ENCODE measurements around the gene ATP8A1. TPM values are rescaled to one million over a fixed set of nuclear protein-coding genes. Genes with fewer than 3 reads are reported as not detected.

ATP8A1 gene
- total and polyA plus RNA-seq, 4 donors = 39.0 to 247 (median 83.1) TPM

GRCh38 chr4:42641161-42641560, 15.7 kb downstream of the ATP8A1 start:
- DNase-seq (ENCODE audit: low read depth in 4 of 6, low spot score in 6 of 6) = no peak
- Histone ChIP-seq H3K27me3 (ENCODE audit: control insufficient read depth, insufficient read depth, low read length) (no peaks in the 10 kb centered on the region), H3K9me3 (ENCODE audit: control insufficient read depth, insufficient read depth, low read length) (no peaks in the 10 kb centered on the region), H3K36me3 (ENCODE audit: control insufficient read depth, insufficient read depth, low read length) (no peaks in the 10 kb centered on the region), H3K27ac (ENCODE audit: low read depth, low read length) (no peak overlapping the region), H3K4me1 (ENCODE audit: control insufficient read depth, insufficient read depth, low read length) (peaks cover 7% of the 10 kb centered on the region), H3K4me3 (ENCODE audit: low read depth, low read length) (no peak overlapping the region)

GRCh38 chr4:42640613-42641012, 16.3 kb downstream of the ATP8A1 start:
- H3K27ac ChIP-seq (ENCODE audit: low read depth, low read length) = no peak overlapping the region
- peaks cover 4% of the 10 kb centered on the region for H3K4me1 ChIP-seq (ENCODE audit: control insufficient read depth, insufficient read depth, low read length)
- no peak overlapping the region for H3K4me3 ChIP-seq (ENCODE audit: low read depth, low read length)
- WGBS (ENCODE audit: insufficient coverage) = 100% methylated on average over 1 of the region's 3 CpGs
- no peak for DNase-seq (ENCODE audit: low read depth in 4 of 6, low spot score in 6 of 6)
- H3K9me3 ChIP-seq (ENCODE audit: control insufficient read depth, insufficient read depth, low read length) = no peaks in the 10 kb centered on the region
- H3K27me3 ChIP-seq (ENCODE audit: control insufficient read depth, insufficient read depth, low read length) = no peaks in the 10 kb centered on the region
- no peaks in the 10 kb centered on the region for H3K36me3 ChIP-seq (ENCODE audit: control insufficient read depth, insufficient read depth, low read length)

- H3K9me3 ChIP-seq (ENCODE audit: control insufficient read depth, insufficient read depth, low read length) = no peaks in the 10 kb centered on the region
- WGBS (ENCODE audit: insufficient coverage) = no CpG with 5 or more reads among the region's 3 CpGs
- no peak overlapping the region for H3K27ac ChIP-seq (ENCODE audit: low read depth, low read length)
- no peaks in the 10 kb centered on the region for H3K27me3 ChIP-seq (ENCODE audit: control insufficient read depth, insufficient read depth, low read length)
- DNase-seq (ENCODE audit: low read depth in 4 of 6, low spot score in 6 of 6) = no peak
- H3K36me3 ChIP-seq (ENCODE audit: control insufficient read depth, insufficient read depth, low read length) = no peaks in the 10 kb centered on the region
- H3K4me3 ChIP-seq (ENCODE audit: low read depth, low read length) = no peak overlapping the region
- H3K4me1 ChIP-seq (ENCODE audit: control insufficient read depth, insufficient read depth, low read length) = peaks cover 4% of the 10 kb centered on the region
Observed at GRCh38 chr4:42638993-42639392, 17.9 kb downstream of the ATP8A1 start.

DNA sequence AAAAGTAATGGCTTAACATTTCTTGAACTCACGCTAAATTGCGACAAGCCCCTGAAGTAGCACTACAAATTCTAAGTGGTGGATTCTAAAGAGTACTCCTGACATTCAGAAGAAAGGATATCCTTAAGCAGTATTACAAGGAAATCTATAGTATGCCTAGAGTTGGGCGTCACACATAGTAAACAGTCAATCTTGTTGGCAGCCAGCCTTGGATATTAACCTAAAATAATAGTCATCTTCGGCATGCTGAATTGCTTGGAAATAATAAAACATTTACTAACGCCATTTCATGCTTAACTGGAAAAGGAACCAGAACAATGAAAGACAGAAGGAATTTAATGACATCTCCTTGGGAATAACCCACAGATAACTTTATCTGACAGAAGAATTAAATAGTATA, 18.6 kb downstream of the ATP8A1 start:
- H3K4me1 ChIP-seq (ENCODE audit: control insufficient read depth, insufficient read depth, low read length) = peaks cover 4% of the 10 kb centered on the region
- H3K4me3 ChIP-seq (ENCODE audit: low read depth, low read length) = no peak overlapping the region
- no peaks in the 10 kb centered on the region for H3K9me3 ChIP-seq (ENCODE audit: control insufficient read depth, insufficient read depth, low read length)
- WGBS (ENCODE audit: insufficient coverage) = no CpG with 5 or more reads among the region's 5 CpGs
- no peak overlapping the region for H3K27ac ChIP-seq (ENCODE audit: low read depth, low read length)
- DNase-seq (ENCODE audit: low read depth in 4 of 6, low spot score in 6 of 6) = no peak
- no peaks in the 10 kb centered on the region for H3K27me3 ChIP-seq (ENCODE audit: control insufficient read depth, insufficient read depth, low read length)
- no peaks in the 10 kb centered on the region for H3K36me3 ChIP-seq (ENCODE audit: control insufficient read depth, insufficient read depth, low read length)

DNA sequence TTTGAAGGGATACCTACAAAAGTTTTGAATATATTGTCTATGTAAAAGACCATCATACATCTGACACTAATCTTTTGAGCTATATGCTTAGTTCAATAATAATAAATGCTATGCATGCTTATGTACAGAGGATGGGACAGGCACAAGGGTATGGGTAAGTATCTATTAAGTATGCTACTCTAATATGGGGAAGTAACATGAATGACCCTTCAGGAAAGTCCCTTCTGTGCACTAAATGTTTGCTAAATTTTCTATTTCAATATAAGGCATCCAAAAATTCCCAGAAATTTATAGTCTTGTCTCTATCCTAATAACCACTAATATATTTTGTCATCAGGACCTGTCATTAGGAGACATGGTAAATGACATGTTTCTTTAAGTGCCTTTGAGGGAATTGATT, 19.0 kb downstream of the ATP8A1 start:
- Histone ChIP-seq H3K36me3 (ENCODE audit: control insufficient read depth, insufficient read depth, low read length) (no peaks in the 10 kb centered on the region), H3K9me3 (ENCODE audit: control insufficient read depth, insufficient read depth, low read length) (no peaks in the 10 kb centered on the region), H3K27me3 (ENCODE audit: control insufficient read depth, insufficient read depth, low read length) (no peaks in the 10 kb centered on the region), H3K4me3 (ENCODE audit: low read depth, low read length) (no peak overlapping the region), H3K27ac (ENCODE audit: low read depth, low read length) (no peak overlapping the region), H3K4me1 (ENCODE audit: control insufficient read depth, insufficient read depth, low read length) (peaks cover 4% of the 10 kb centered on the region)
- DNase-seq (ENCODE audit: low read depth in 4 of 6, low spot score in 6 of 6) = no peak

DNA sequence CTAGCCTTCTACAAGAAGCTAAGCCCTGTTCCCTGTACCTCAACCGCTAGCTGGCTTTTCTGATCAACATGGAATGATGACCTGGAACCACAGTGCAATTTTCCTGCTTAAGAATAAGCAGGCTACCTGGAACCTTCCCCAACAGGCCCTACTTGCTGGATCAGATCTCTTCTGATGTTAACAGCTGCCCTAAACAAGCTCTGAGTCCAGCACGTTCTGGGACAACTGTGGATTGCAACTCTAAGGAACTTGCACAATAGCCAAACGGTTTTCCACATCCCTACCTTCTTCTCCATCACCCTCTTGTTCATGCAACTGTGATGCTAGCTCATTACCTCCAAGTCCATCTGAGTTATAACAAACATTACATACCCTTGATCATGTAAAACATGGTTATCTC, 19.8 kb downstream of the ATP8A1 start:
- H3K4me3 ChIP-seq (ENCODE audit: low read depth, low read length) = no peak overlapping the region
- H3K9me3 ChIP-seq (ENCODE audit: control insufficient read depth, insufficient read depth, low read length) = no peaks in the 10 kb centered on the region
- no peaks in the 10 kb centered on the region for H3K27me3 ChIP-seq (ENCODE audit: control insufficient read depth, insufficient read depth, low read length)
- no peak overlapping the region for H3K27ac ChIP-seq (ENCODE audit: low read depth, low read length)
- WGBS (ENCODE audit: insufficient coverage) = 88% methylated on average over 3 of the region's 3 CpGs
- peaks cover 4% of the 10 kb centered on the region for H3K4me1 ChIP-seq (ENCODE audit: control insufficient read depth, insufficient read depth, low read length)
- H3K36me3 ChIP-seq (ENCODE audit: control insufficient read depth, insufficient read depth, low read length) = no peaks in the 10 kb centered on the region
- no peak for DNase-seq (ENCODE audit: low read depth in 4 of 6, low spot score in 6 of 6)

DNA sequence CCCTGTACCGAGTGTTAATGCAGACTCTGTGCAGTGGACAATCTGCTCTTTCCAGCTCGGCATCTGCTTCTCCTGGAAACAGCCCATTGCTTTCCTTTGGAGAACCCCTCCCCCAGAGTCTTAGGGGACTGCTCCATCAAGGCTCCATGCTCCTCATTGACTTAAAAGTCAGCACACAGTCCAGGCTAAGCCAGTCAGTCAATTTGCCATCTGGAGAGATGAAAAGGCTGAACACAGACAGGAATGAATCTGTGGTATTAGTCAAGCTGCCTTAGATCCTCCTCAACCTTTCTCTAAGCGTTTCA, 20.3 kb downstream of the ATP8A1 start:
- H3K36me3 ChIP-seq (ENCODE audit: control insufficient read depth, insufficient read depth, low read length) = no peaks in the 10 kb centered on the region
- peak in 1 of 6 donors; percentile 84 for DNase-seq (ENCODE audit: low read depth in 4 of 6, low spot score in 6 of 6)
- H3K4me3 ChIP-seq (ENCODE audit: low read depth, low read length) = no peak overlapping the region
- WGBS (ENCODE audit: insufficient coverage) = 33% methylated on average over 2 of the region's 3 CpGs
- no peaks in the 10 kb centered on the region for H3K27me3 ChIP-seq (ENCODE audit: control insufficient read depth, insufficient read depth, low read length)
- no peak overlapping the region for H3K27ac ChIP-seq (ENCODE audit: low read depth, low read length)
- H3K4me1 ChIP-seq (ENCODE audit: control insufficient read depth, insufficient read depth, low read length) = peaks cover 4% of the 10 kb centered on the region
- no peaks in the 10 kb centered on the region for H3K9me3 ChIP-seq (ENCODE audit: control insufficient read depth, insufficient read depth, low read length)

DNA sequence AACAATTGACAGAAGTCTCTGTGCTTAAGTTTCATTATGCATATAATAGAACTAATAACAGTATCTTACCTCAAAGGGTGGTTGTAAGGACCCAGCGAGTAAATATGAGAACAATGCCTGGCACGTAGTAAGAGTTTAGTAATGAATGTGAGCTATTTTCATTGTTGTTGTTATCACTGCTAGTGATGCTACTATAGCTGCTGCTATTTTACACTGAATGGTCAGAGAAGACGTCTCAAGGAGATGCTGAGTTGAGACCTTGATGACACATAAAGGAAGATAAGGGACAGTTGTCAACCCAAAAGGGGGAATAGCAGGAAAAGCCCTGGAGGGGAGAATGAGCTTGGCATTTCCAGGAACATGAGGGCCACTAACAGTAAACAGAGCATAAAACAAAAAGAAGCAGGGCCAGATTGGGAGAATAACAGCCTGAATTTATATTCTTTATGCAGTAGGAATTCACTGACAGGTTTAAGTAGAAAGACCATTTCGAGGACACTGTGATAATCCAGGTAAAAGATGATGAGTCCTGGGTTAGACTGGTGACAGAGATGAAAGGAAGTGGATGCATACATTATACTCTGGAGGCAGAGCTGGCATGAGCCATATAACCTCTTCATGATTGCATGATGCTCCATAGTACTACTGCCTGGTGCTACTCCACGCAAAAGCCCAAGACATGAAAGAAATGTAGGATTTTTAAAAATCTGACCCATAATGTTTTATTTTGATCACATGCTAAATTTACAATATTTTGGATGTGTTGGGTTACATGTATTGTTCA, 23.1 kb downstream of the ATP8A1 start:
- H3K9me3 ChIP-seq (ENCODE audit: control insufficient read depth, insufficient read depth, low read length) = no peaks in the 10 kb centered on the region
- no peaks in the 10 kb centered on the region for H3K27me3 ChIP-seq (ENCODE audit: control insufficient read depth, insufficient read depth, low read length)
- 76% methylated on average over 4 of the region's 5 CpGs for WGBS (ENCODE audit: insufficient coverage)
- DNase-seq (ENCODE audit: low read depth in 4 of 6, low spot score in 6 of 6) = no peak
- H3K4me1 ChIP-seq (ENCODE audit: control insufficient read depth, insufficient read depth, low read length) = peaks cover 4% of the 10 kb centered on the region
- H3K27ac ChIP-seq (ENCODE audit: low read depth, low read length) = no peak overlapping the region
- no peak overlapping the region for H3K4me3 ChIP-seq (ENCODE audit: low read depth, low read length)
- no peaks in the 10 kb centered on the region for H3K36me3 ChIP-seq (ENCODE audit: control insufficient read depth, insufficient read depth, low read length)

DNA sequence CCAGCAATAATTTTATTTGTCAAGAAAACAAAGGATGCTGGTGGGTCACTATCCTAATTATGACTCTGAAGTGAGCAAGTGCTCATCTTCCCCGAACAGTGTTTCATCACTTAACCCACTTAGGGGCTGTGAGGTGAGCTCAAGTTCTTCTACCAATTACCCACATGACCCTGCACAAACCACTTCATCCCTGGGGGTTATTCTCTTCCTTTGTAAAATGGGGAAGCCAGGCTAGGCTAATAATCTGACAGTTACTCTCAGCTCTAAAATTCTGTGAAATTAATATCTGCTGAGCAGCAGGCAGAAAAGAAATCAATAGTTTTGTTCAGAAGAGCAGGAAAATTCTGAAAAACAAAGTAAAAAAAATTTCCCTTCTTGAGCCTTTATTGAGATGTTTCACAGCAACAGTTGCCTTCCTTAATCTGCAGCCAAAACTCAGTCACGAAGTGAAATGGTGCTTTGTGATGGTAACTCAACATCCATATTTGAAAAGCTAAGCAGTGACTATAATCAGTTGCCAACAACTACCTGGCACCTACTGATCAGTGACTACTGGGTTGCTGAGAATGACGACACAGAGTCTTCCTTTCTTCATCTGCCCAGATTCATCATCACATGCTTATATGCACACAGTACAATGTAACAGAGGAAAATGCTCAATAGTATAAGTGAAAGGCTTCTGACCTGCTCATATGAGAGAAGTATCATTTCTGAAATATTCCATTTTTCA, 24.1 kb downstream of the ATP8A1 start:
- no peaks in the 10 kb centered on the region for H3K27me3 ChIP-seq (ENCODE audit: control insufficient read depth, insufficient read depth, low read length)
- no peak overlapping the region for H3K4me3 ChIP-seq (ENCODE audit: low read depth, low read length)
- WGBS (ENCODE audit: insufficient coverage) = 80% methylated on average over 1 of the region's 3 CpGs
- H3K36me3 ChIP-seq (ENCODE audit: control insufficient read depth, insufficient read depth, low read length) = no peaks in the 10 kb centered on the region
- peaks cover 7% of the 10 kb centered on the region for H3K4me1 ChIP-seq (ENCODE audit: control insufficient read depth, insufficient read depth, low read length)
- H3K27ac ChIP-seq (ENCODE audit: low read depth, low read length) = no peak overlapping the region
- DNase-seq (ENCODE audit: low read depth in 4 of 6, low spot score in 6 of 6) = no peak
- no peaks in the 10 kb centered on the region for H3K9me3 ChIP-seq (ENCODE audit: control insufficient read depth, insufficient read depth, low read length)

DNA sequence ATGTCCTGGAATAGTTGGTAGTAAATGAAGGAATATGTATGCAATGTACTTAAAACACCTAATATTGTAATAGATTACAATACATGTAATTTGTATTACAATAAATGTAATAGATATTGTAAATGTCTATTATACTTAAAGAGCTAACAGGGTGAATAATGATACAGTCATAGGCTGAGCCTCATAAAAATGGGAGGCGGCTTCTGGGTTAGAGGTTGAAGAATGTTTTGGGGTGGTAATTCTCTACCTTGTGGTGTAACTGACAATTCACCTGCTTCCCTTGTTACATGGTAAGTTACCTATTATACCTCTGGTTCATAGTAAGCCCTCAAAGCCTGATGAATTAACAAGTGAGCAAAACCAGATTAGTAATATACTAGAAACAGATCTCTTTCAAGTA, 26.0 kb downstream of the ATP8A1 start:
- H3K27ac ChIP-seq (ENCODE audit: low read depth, low read length) = no peak overlapping the region

More for the DNA sequence above, 26.0 kb downstream of the ATP8A1 start:
- DNase-seq (ENCODE audit: low read depth in 4 of 6, low spot score in 6 of 6) = no peak
- no CpG with 5 or more reads among the region's 1 CpG for WGBS (ENCODE audit: insufficient coverage)
- no peaks in the 10 kb centered on the region for H3K9me3 ChIP-seq (ENCODE audit: control insufficient read depth, insufficient read depth, low read length)
- no peaks in the 10 kb centered on the region for H3K36me3 ChIP-seq (ENCODE audit: control insufficient read depth, insufficient read depth, low read length)
- peaks cover 3% of the 10 kb centered on the region for H3K4me1 ChIP-seq (ENCODE audit: control insufficient read depth, insufficient read depth, low read length)
- no peak overlapping the region for H3K4me3 ChIP-seq (ENCODE audit: low read depth, low read length)
- H3K27me3 ChIP-seq (ENCODE audit: control insufficient read depth, insufficient read depth, low read length) = no peaks in the 10 kb centered on the region

Measured in spinal cord (tissue), 10 donors.